ENCODE measurements around the gene CCT7.
"Not testable (repeated sequence)": the region's sequence is repeated elsewhere in the genome, so short reads cannot be mapped to it uniquely, and the experiment has no call there.

DNA sequence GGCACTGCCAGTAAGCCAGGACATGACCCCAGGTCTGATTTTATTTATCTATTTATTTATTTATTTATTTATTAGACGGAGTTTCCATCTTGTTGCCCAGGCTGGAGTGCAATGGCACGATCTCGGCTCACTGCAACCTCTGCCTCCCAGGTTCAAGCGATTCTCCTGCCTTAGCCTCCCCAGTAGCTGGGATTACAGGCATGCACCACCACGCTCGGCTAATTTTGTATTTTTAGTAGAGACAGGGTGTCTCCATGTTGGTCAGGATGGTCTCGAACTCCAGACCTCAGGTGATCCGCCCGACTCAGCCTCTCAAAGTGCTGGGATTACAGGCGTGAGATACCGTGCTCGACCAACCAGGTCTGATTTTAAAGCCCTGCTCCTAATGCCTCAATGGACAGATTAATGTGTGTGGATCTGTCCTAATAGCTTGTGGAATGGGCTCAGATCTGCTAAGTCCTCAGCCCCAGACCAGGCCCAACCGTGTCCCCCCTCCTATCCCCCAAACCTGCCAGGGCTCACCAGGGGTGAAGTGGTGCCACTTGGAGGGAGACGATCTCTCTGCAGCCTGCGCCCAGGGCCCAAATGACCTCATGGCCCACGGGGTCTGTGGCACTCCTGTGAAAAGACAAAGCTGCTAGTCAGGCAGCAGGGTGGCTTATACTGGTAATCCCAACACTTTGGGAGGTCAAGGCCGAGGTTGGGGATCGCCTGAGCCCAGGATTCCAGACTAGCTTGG, 28.8 kb downstream of the CCT7 start:
- TF ChIP-seq, protein P1, sequence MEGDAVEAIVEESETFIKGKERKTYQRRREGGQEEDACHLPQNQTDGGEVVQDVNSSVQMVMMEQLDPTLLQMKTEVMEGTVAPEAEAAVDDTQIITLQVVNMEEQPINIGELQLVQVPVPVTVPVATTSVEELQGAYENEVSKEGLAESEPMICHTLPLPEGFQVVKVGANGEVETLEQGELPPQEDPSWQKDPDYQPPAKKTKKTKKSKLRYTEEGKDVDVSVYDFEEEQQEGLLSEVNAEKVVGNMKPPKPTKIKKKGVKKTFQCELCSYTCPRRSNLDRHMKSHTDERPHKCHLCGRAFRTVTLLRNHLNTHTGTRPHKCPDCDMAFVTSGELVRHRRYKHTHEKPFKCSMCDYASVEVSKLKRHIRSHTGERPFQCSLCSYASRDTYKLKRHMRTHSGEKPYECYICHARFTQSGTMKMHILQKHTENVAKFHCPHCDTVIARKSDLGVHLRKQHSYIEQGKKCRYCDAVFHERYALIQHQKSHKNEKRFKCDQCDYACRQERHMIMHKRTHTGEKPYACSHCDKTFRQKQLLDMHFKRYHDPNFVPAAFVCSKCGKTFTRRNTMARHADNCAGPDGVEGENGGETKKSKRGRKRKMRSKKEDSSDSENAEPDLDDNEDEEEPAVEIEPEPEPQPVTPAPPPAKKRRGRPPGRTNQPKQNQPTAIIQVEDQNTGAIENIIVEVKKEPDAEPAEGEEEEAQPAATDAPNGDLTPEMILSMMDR (IDR thresholded peaks at IDR 0.05; ENCODE audit: insufficient read depth, low read depth, low read length) = not testable (repeated sequence)
- TF ChIP-seq EZH2 (IDR thresholded peaks at IDR 0.05; ENCODE audit: insufficient read depth, low read length) = not testable (repeated sequence)

Measured in astrocyte (in vitro differentiated cells and primary cell).